ENCODE measurements around the gene ADGRL4. TPM values are rescaled to one million over a fixed set of nuclear protein-coding genes. Genes with fewer than 3 reads are reported as not detected.
"Not testable (repeated sequence)": the region's sequence is repeated elsewhere in the genome, so short reads cannot be mapped to it uniquely, and the experiment has no call there.

The ADGRL4 gene
- total RNA-seq, 1 donor from 2014 or later: not detected

GRCh38 chr1:78902641-78903040, 103.9 kb downstream of the ADGRL4 start:
- H3K4me1 Mint-ChIP-seq (ENCODE audit: low read depth): no peaks in the 10 kb centered on the region
- no peak overlapping the region for H3K27ac Mint-ChIP-seq
- H3K9me3 Mint-ChIP-seq: no peaks in the 10 kb centered on the region
- intact Hi-C loops (cut with micrococcal nuclease): no loop called here
- DNase-seq (ENCODE audit: low spot score): no peak
- no peaks in the 10 kb centered on the region for H3K27me3 Mint-ChIP-seq (ENCODE audit: insufficient read depth)
- no peak overlapping the region for H3K4me3 Mint-ChIP-seq
- H3K36me3 Mint-ChIP-seq (ENCODE audit: low read depth): no peaks in the 10 kb centered on the region

GRCh38 chr1:78894811-78895210, 111.7 kb downstream of the ADGRL4 start:
- Mint-ChIP-seq H3K36me3 (ENCODE audit: low read depth) (no peaks in the 10 kb centered on the region), H3K27ac (no peak overlapping the region), H3K4me3 (no peak overlapping the region), H3K9me3 (no peaks in the 10 kb centered on the region), H3K27me3 (ENCODE audit: insufficient read depth) (no peaks in the 10 kb centered on the region), H3K4me1 (ENCODE audit: low read depth) (no peaks in the 10 kb centered on the region)
- intact Hi-C loops (cut with micrococcal nuclease): no loop called here
- no peak for DNase-seq (ENCODE audit: low spot score)

- Mint-ChIP-seq H3K9me3 (no peaks in the 10 kb centered on the region), H3K36me3 (ENCODE audit: low read depth) (no peaks in the 10 kb centered on the region), H3K4me1 (ENCODE audit: low read depth) (no peaks in the 10 kb centered on the region), H3K27ac (no peak overlapping the region), H3K4me3 (no peak overlapping the region), H3K27me3 (ENCODE audit: insufficient read depth) (no peaks in the 10 kb centered on the region)
- intact Hi-C loops (cut with micrococcal nuclease): no loop called here
- no peak for DNase-seq (ENCODE audit: low spot score)
Observed at GRCh38 chr1:78892260-78892840, 114.2 kb downstream of the ADGRL4 start.

- H3K36me3 Mint-ChIP-seq (ENCODE audit: low read depth): no peaks in the 10 kb centered on the region
- no peak overlapping the region for H3K27ac Mint-ChIP-seq
- intact Hi-C loops (cut with micrococcal nuclease): no loop called here
- H3K4me3 Mint-ChIP-seq: no peak overlapping the region
- H3K27me3 Mint-ChIP-seq (ENCODE audit: insufficient read depth): no peaks in the 10 kb centered on the region
- no peak for DNase-seq (ENCODE audit: low spot score)
- no peaks in the 10 kb centered on the region for H3K4me1 Mint-ChIP-seq (ENCODE audit: low read depth)
- no peaks in the 10 kb centered on the region for H3K9me3 Mint-ChIP-seq
Observed at GRCh38 chr1:78887458-78887857, 119.1 kb downstream of the ADGRL4 start.

- H3K36me3 Mint-ChIP-seq (ENCODE audit: low read depth): no peaks in the 10 kb centered on the region
- intact Hi-C loops (cut with micrococcal nuclease): no loop called here
- no peaks in the 10 kb centered on the region for H3K27me3 Mint-ChIP-seq (ENCODE audit: insufficient read depth)
- H3K27ac Mint-ChIP-seq: no peak overlapping the region
- no peaks in the 10 kb centered on the region for H3K9me3 Mint-ChIP-seq
- H3K4me3 Mint-ChIP-seq: no peak overlapping the region
- DNase-seq (ENCODE audit: low spot score): no peak
- H3K4me1 Mint-ChIP-seq (ENCODE audit: low read depth): no peaks in the 10 kb centered on the region
Observed at GRCh38 chr1:78884685-78885452, 121.7 kb downstream of the ADGRL4 start.

- Mint-ChIP-seq H3K36me3 (ENCODE audit: low read depth) (no peaks in the 10 kb centered on the region), H3K27ac (no peak overlapping the region)
Observed at GRCh38 chr1:78880223-78880622, 126.3 kb downstream of the ADGRL4 start.

GRCh38 chr1:78875986-78876385, 130.5 kb downstream of the ADGRL4 start:
- not testable (repeated sequence) for H3K4me3 Mint-ChIP-seq

More at GRCh38 chr1:78880223-78880622, 126.3 kb downstream of the ADGRL4 start:
- Mint-ChIP-seq H3K27me3 (ENCODE audit: insufficient read depth) (no peaks in the 10 kb centered on the region), H3K4me1 (ENCODE audit: low read depth) (no peaks in the 10 kb centered on the region), H3K4me3 (no peak overlapping the region), H3K9me3 (no peaks in the 10 kb centered on the region)
- intact Hi-C loops (cut with micrococcal nuclease): no loop called here
- no peak for DNase-seq (ENCODE audit: low spot score)

GRCh38 chr1:78872801-78873200, 133.7 kb downstream of the ADGRL4 start:
- H3K27ac Mint-ChIP-seq; H3K9me3 Mint-ChIP-seq; H3K27me3 Mint-ChIP-seq (ENCODE audit: insufficient read depth); H3K4me3 Mint-ChIP-seq; H3K4me1 Mint-ChIP-seq (ENCODE audit: low read depth); H3K36me3 Mint-ChIP-seq (ENCODE audit: low read depth); intact Hi-C loops (cut with micrococcal nuclease); DNase-seq (ENCODE audit: low spot score): not testable (repeated sequence)

More at GRCh38 chr1:78875986-78876385, 130.5 kb downstream of the ADGRL4 start:
- intact Hi-C loops (cut with micrococcal nuclease); H3K9me3 Mint-ChIP-seq; H3K27me3 Mint-ChIP-seq (ENCODE audit: insufficient read depth); DNase-seq (ENCODE audit: low spot score); H3K4me1 Mint-ChIP-seq (ENCODE audit: low read depth); H3K27ac Mint-ChIP-seq; H3K36me3 Mint-ChIP-seq (ENCODE audit: low read depth): not testable (repeated sequence)

GRCh38 chr1:78871249-78871648, 135.3 kb downstream of the ADGRL4 start:
- no peaks in the 10 kb centered on the region for H3K4me1 Mint-ChIP-seq (ENCODE audit: low read depth)
- H3K4me3 Mint-ChIP-seq: no peak overlapping the region
- H3K36me3 Mint-ChIP-seq (ENCODE audit: low read depth): no peaks in the 10 kb centered on the region
- intact Hi-C loops (cut with micrococcal nuclease): no loop called here
- no peak for DNase-seq (ENCODE audit: low spot score)
- H3K27me3 Mint-ChIP-seq (ENCODE audit: insufficient read depth): no peaks in the 10 kb centered on the region
- no peaks in the 10 kb centered on the region for H3K9me3 Mint-ChIP-seq
- H3K27ac Mint-ChIP-seq: no peak overlapping the region

- intact Hi-C loops (cut with micrococcal nuclease): no loop called here
- H3K9me3 Mint-ChIP-seq: no peaks in the 10 kb centered on the region
- DNase-seq (ENCODE audit: low spot score): no peak
- no peaks in the 10 kb centered on the region for H3K36me3 Mint-ChIP-seq (ENCODE audit: low read depth)
- H3K27ac Mint-ChIP-seq: no peak overlapping the region
- H3K4me3 Mint-ChIP-seq: no peak overlapping the region
- no peaks in the 10 kb centered on the region for H3K4me1 Mint-ChIP-seq (ENCODE audit: low read depth)
- no peaks in the 10 kb centered on the region for H3K27me3 Mint-ChIP-seq (ENCODE audit: insufficient read depth)
Observed at GRCh38 chr1:78869136-78869535, 137.4 kb downstream of the ADGRL4 start.

GRCh38 chr1:78864175-78864574, 142.4 kb downstream of the ADGRL4 start:
- no peaks in the 10 kb centered on the region for H3K4me1 Mint-ChIP-seq (ENCODE audit: low read depth)
- H3K27ac Mint-ChIP-seq: no peak overlapping the region
- no peak for DNase-seq (ENCODE audit: low spot score)
- intact Hi-C loops (cut with micrococcal nuclease): no loop called here
- peaks cover 2% of the 10 kb centered on the region for H3K27me3 Mint-ChIP-seq (ENCODE audit: insufficient read depth)
- no peaks in the 10 kb centered on the region for H3K9me3 Mint-ChIP-seq
- no peaks in the 10 kb centered on the region for H3K36me3 Mint-ChIP-seq (ENCODE audit: low read depth)
- H3K4me3 Mint-ChIP-seq: no peak overlapping the region

GRCh38 chr1:78856096-78856495, 150.4 kb downstream of the ADGRL4 start:
- H3K4me1 Mint-ChIP-seq (ENCODE audit: low read depth): peaks cover 6% of the 10 kb centered on the region
- H3K27ac Mint-ChIP-seq: no peak overlapping the region
- H3K27me3 Mint-ChIP-seq (ENCODE audit: insufficient read depth): peaks cover 2% of the 10 kb centered on the region
- no peaks in the 10 kb centered on the region for H3K36me3 Mint-ChIP-seq (ENCODE audit: low read depth)
- no peak overlapping the region for H3K4me3 Mint-ChIP-seq
- intact Hi-C loops (cut with micrococcal nuclease): no loop called here
- H3K9me3 Mint-ChIP-seq: no peaks in the 10 kb centered on the region
- DNase-seq (ENCODE audit: low spot score): no peak

- H3K4me3 Mint-ChIP-seq: no peak overlapping the region
- H3K27ac Mint-ChIP-seq: no peak overlapping the region
- H3K27me3 Mint-ChIP-seq (ENCODE audit: insufficient read depth): peaks cover 2% of the 10 kb centered on the region
- no peak for DNase-seq (ENCODE audit: low spot score)
- H3K36me3 Mint-ChIP-seq (ENCODE audit: low read depth): no peaks in the 10 kb centered on the region
- intact Hi-C loops (cut with micrococcal nuclease): no loop called here
- no peaks in the 10 kb centered on the region for H3K9me3 Mint-ChIP-seq
- H3K4me1 Mint-ChIP-seq (ENCODE audit: low read depth): peaks cover 6% of the 10 kb centered on the region
Observed at GRCh38 chr1:78855258-78855657, 151.3 kb downstream of the ADGRL4 start.

Data from activated T-helper 1 cell treated with anti-CD3 and anti-CD28 coated beads, Interleukin-12 subunit alpha, Interleukin-12 subunit beta, Interleukin-2, Interleukin-4 antibody, amounts not matched to agents 30 ng/mL and 10 ng/mL and 1 ng/mL, durations not matched to agents 14 hours and 24 hours and 36 hours (primary cell).